Gastroesophageal sphincter (tissue), 3 donors: ENCODE results near the gene B9D2.

ENCODE experiments used
- CTCF ChIP-seq, 4 experiments: fragments of 200-600 bp in 2 of 4; fragments of 450-650 bp in 2 of 4; sonication (generic) in 1 of 4; IDR thresholded peaks; one replicate each; pipeline ENCODE4 v1.5.1; 2017 to 2019; ENCODE audit warnings: antibody characterized with exemption in 4 of 4, mild to moderate bottlenecking in 2 of 4, moderate library complexity in 2 of 4
- EP300 ChIP-seq: sonication (generic); formaldehyde crosslinking; IDR thresholded peaks from one replicate; pipeline ENCODE4 v1.6.1; 2017; ENCODE audit warnings: antibody characterized with exemption, mild to moderate bottlenecking
- POLR2A ChIP-seq, 2 donors: fragments of 450-650 bp; IDR thresholded peaks; one replicate each; pipeline ENCODE4 v1.6.1; 2017; ENCODE audit warnings: antibody characterized with exemption in 2 of 2, mild to moderate bottlenecking in 2 of 2, moderate library complexity in 1 of 2
- POLR2AphosphoS5 ChIP-seq: sonication (generic); formaldehyde crosslinking; IDR thresholded peaks from one replicate; pipeline ENCODE4 v1.6.1; 2017; ENCODE audit warnings: antibody characterized with exemption

DNA sequence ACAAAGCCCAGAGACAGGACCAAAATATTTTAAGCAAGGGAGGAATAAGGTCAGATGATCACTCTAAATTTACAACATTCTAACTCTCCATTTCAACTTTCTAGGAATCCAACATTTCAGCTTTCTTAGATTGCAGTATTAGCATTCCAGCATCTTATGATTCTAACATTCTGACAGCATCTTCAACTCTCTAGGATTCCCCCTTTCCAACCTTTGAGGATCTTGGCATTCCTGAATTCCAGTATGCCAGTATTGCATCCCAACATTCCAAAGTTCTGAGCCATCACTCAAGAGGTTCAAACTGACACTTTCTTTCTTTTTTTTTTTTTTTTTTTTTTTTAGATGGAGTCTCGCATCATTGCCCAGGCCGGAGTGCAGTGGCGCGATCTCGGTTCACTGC, 24.0 kb downstream of the B9D2 start:
- no peak for TF ChIP-seq CTCF (IDR thresholded peaks at IDR 0.05)
- no peak for TF ChIP-seq POLR2A (IDR thresholded peaks at IDR 0.05)
- TF ChIP-seq POLR2AphosphoS5: no peak
- TF ChIP-seq EP300: no peak
